GM04504 (cell line): Measurements from ENCODE around the gene CLPX.
"Not testable (repeated sequence)": the region's sequence is repeated elsewhere in the genome, so short reads cannot be mapped to it uniquely, and the experiment has no call there.

Experiments
- DNase-seq: peaks from one replicate; pipeline ENCODE4 v3.0.0-alpha.2; 2012; ENCODE audit warnings: low read depth

The CLPX gene

DNA sequence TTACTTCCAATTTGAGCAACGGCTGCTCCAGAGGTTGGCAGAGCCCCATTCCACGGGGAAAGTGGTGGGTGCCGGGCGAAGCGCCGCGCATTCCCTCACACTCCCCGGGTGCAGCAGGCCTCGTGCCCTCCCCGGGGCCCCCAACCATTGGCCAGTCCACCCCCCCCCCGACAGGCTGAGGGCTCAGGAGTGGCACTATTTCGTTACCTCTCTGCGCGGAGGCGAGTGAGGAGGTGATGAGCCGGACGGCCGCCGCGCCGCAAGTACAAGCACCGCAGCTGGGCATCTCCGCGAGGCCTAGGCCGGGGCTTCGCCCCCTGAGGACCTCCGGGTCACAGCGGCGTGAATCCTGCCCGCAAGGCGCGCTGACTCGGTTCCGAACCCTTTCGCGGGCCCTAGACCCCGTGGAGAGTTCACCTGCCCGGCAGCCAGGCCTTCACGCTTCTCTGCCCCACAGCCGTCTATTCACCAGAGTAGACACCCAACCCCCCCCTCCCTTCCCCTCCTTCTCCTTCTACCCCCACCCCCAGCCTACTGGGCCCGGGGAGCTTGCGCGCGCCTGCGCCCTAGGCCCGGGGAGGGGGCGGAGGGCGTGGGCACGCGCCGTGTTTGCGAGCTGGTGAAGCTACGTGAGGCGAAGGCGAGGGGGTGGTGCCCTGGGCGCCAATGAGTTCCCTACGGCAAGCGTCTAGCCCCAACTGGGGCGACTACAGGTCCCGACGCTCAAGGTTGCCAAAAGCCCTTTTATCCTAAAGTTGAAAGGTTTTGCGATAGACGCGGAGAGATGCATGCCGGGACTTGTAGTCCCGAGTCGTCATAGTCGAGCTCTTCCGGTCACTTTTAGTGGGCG, at the start of gene CLPX:
Gene CLPX (minus strand): TSS at position 475 of the 850 bp plus-strand sequence. CDS start 189 bp downstream, at position 286.
- peak; percentile 81 for DNase-seq

- DNase-seq = no peak
Measured at GRCh38 chr15:65233696-65234095, 48.6 kb upstream of the CLPX start.

DNA sequence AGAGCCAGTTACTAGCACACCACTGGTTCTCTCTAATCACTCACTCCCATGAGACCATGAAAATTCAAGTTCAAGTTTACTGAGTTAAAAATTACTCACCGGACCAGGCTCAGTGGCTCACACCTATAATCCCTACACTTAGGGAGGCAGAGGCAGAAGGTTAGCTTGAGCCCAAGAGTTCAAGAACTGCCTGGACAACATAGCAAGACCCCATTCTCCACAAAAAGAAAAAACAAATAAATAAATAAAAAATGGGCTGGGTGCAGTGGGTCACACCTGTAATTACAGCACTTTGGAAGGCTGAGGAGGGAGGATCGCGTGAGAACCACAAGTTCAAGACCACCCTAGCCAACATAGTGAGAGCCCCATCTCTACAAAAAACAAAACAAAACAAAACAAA, 47.4 kb upstream of the CLPX start:
- no peak for DNase-seq

GRCh38 chr15:65231306-65231705, 46.2 kb upstream of the CLPX start:
- no peak for DNase-seq

DNA sequence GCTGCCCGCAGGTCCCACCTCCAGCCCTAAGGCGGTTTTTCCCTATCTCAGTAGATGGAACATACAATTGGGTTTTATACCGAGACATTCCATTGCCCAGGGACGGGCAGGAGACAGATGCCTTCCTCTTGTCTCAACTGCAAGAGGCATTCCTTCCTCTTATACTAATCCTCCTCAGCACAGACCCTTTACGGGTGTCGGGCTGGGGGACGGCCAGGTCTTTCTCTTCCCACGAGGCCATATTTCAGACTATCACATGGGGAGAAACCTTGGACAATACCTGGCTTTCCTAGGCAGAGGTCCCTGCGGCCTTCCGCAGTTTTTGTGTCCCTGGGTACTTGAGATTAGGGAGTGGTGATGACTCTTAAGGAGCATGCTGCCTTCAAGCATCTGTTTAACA, 41.8 kb upstream of the CLPX start:
- not testable (repeated sequence) for DNase-seq

DNA sequence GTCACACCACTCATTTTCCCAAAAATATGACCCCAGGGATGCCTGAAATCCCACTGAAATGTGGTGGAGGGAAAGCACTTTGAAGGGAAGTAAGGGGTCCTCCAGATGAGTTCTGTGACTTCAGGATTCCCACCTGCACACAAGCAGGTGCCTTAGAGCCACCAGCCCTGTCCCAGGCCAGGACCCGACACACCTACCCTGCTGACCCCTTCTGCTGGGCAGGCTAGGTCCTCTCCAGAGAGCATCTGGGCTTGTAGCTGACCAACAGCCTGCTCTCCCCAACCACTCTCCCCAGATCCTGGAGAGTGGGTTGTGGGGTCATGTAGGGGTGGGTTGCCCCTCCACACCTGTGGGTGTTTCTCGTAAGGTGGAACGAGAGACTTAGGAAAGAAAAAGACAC, 41.1 kb upstream of the CLPX start:
- DNase-seq = no peak

- no peak for DNase-seq
Measured at GRCh38 chr15:65223996-65224395, 38.9 kb upstream of the CLPX start.

- no peak for DNase-seq
Measured at GRCh38 chr15:65222891-65223290, 37.7 kb upstream of the CLPX start.

GRCh38 chr15:65221697-65222096, 36.6 kb upstream of the CLPX start:
- no peak for DNase-seq

DNA sequence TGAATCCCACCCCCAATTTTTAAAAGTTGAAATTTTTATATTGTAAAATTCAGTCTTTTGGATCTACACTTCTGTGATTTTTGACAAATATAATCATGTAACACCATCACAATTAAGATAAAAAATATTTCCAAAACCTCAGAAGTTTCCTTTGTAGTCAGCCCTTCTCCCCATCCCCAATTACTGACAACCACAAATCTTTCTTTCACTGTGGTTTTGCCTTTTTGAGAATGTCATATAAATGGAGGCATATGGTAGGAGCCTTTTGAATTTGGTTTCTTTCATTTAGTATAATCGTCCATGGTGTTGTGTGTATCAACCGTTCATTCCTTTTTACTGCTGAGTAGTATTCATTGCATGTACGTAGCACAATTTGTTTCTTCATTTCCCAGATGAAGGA, 34.0 kb upstream of the CLPX start:
- DNase-seq = no peak

GRCh38 chr15:65217526-65218482, 32.7 kb upstream of the CLPX start:
- no peak for DNase-seq

- no peak for DNase-seq
Measured at GRCh38 chr15:65215496-65215895, 30.4 kb upstream of the CLPX start.

GRCh38 chr15:65214010-65214409, 28.9 kb upstream of the CLPX start:
- DNase-seq = no peak

DNA sequence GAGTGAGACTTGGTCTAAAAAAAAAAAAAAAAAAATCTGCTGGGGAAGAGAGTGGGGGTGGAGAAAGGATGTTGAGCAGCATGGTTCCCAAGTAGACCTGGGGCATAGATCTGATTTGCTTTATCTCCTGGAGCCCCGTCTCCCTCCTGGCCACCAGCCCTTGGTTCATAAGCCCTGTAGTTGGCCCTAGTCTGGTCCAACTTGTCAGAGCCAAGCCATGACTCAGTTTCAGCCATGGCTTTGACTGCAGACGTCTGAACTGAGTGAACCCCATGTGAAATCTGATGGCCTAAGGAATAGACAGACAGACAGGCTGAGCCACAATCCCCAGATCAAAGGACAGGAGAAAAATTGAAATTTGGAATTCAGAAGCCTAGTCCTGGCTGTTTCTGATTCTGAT, 28.1 kb upstream of the CLPX start:
- no peak for DNase-seq

GRCh38 chr15:65212097-65212496, 27.0 kb upstream of the CLPX start:
- no peak for DNase-seq

- DNase-seq = no peak
Measured at GRCh38 chr15:65211482-65211982, 26.4 kb upstream of the CLPX start.

GRCh38 chr15:65210770-65211481, 25.8 kb upstream of the CLPX start, which contains the start of gene CILP:
Gene CILP, minus strand, starts transcription at chr15:65211473. Its CDS starts 1,718 bp downstream, at chr15:65209755.
- no peak for DNase-seq

DNA sequence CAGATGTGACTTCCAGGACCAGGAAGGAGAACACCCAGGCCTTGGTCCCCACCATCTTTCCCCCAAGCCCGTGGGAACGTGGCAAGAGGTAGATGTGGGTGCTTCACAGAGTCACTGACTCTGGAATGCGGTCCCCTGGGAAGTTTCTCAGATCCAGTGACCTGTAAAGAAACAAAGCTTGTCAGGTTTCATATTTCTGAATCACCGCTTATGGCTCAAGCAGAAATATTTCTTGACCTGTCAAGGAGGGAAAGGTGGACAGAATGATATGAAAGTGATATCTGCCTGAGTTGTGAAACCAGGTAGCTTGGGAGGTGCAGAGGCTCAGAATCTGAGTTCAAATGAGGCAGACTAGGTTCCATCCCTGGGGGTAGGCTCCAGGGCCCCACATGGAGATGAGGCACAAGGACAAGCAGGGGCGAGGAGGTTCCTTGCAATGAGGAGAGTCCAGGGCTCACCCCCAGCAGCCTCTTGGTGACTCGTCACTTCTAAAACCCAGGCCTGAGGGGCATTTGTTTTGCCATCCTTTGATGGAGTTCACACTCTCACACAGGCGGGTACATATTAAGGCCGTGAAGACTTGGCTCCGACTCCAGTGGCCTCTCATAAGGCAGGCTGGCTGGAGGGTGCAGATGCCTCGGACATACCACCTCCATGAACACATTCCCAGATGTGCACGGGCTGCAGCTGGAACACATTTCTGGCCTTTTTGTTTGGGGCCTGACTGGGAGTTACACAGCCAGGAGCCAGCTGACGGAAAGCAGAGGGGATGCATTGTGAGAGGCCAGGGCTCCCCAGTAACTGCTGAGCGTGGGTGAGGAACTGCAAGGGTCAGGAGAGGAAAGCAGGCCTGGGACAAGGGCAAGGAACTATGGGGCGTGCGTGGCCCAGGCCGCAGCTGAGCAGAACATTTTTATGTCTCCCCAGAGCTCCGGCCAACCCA, 24.8 kb upstream of the CLPX start:
- no peak for DNase-seq

GRCh38 chr15:65208647-65209046, 23.5 kb upstream of the CLPX start:
- no peak for DNase-seq

DNA sequence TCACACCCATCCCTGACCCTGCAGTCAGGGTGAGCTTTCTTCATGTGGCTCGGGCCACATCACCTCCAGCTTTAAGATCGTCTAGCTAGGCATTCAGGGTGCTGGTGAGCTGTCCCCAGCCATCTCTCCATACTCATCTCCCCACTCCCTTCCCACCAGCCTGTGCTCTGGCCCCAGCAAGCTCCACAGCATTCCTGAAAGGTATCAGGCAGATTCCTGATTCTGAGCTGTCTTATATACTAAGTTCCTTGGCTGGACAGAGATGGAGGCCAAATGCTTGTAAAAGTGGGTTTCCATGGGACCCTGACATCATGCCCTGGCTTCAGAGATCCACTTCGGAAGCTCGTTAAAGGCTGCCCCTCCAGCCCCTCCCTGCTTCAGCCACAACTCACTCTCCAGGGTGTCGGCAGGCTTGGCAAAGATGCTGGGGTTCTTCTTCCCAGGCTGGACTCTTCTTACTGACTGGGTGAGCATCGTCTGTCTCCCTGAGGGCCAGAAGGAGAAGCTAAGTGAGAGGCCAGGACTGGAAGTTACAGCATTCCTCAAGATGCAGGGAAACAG, 22.2 kb upstream of the CLPX start:
- DNase-seq = no peak
